SKM-1 (cell line): ENCODE measurements around the gene GSTK1.
"Not testable (repeated sequence)": the region's sequence is repeated elsewhere in the genome, so short reads cannot be mapped to it uniquely, and the experiment has no call there.

Source experiments
- DNase-seq: peaks from one replicate; lab custom pipeline; 2025; ENCODE audit not compliant: unreplicated experiment; lab: John Stamatoyannopoulos, UW

GSTK1 gene

GRCh38 chr7:143238289-143238980 lies 24.8 kb upstream of the GSTK1 start:
- DNase-seq: no peak

- DNase-seq: peak; percentile 86
Measured at GRCh38 chr7:143239813-143240212, 23.4 kb upstream of the GSTK1 start.

- peak; percentile 66 for DNase-seq
Measured at GRCh38 chr7:143240291-143241168, 22.7 kb upstream of the GSTK1 start.

GRCh38 chr7:143242306-143242705 lies 20.9 kb upstream of the GSTK1 start:
- no peak for DNase-seq

- DNase-seq: no peak
Measured at GRCh38 chr7:143243111-143243510, 20.1 kb upstream of the GSTK1 start.

- DNase-seq: no peak
Measured at GRCh38 chr7:143243614-143244013, 19.6 kb upstream of the GSTK1 start.

GRCh38 chr7:143244321-143244720 lies 18.9 kb upstream of the GSTK1 start:
- no peak for DNase-seq

- no peak for DNase-seq
Measured at GRCh38 chr7:143245123-143245522, 18.1 kb upstream of the GSTK1 start.

- no peak for DNase-seq
Measured at GRCh38 chr7:143247372-143247771, 15.9 kb upstream of the GSTK1 start.

- no peak for DNase-seq
Measured at GRCh38 chr7:143248761-143249354, 14.4 kb upstream of the GSTK1 start.

- DNase-seq: no peak
Measured at GRCh38 chr7:143250199-143250598, 13.0 kb upstream of the GSTK1 start.

- no peak for DNase-seq
Measured at GRCh38 chr7:143250822-143251221, 12.4 kb upstream of the GSTK1 start.

- DNase-seq: no peak
Measured at GRCh38 chr7:143252006-143252405, 11.2 kb upstream of the GSTK1 start.

GRCh38 chr7:143255564-143255963 lies 7.7 kb upstream of the GSTK1 start:
- DNase-seq: no peak

GRCh38 chr7:143256325-143256724 lies 6.9 kb upstream of the GSTK1 start:
- DNase-seq: no peak

- DNase-seq: no peak
Measured at GRCh38 chr7:143256932-143257331, 6.3 kb upstream of the GSTK1 start.

- DNase-seq: no peak
Measured at GRCh38 chr7:143257501-143257900, 5.7 kb upstream of the GSTK1 start.

GRCh38 chr7:143258831-143259230 lies 4.4 kb upstream of the GSTK1 start:
- no peak for DNase-seq

- no peak for DNase-seq
Measured at GRCh38 chr7:143259765-143260164, 3.5 kb upstream of the GSTK1 start.

GRCh38 chr7:143261901-143262300 lies 1.3 kb upstream of the GSTK1 start:
- no peak for DNase-seq

- not testable (repeated sequence) for DNase-seq
Measured at GRCh38 chr7:143264196-143264568, 941 bp downstream of the GSTK1 start.
